Measurements from ENCODE around the gene TRIM71. TPM values are rescaled to one million over a fixed set of nuclear protein-coding genes. Genes with fewer than 3 reads are reported as not detected.

Gene TRIM71
- total and polyA plus RNA-seq, 2 experiments from 2014 or later: 3.3 to 21.8 TPM

DNA sequence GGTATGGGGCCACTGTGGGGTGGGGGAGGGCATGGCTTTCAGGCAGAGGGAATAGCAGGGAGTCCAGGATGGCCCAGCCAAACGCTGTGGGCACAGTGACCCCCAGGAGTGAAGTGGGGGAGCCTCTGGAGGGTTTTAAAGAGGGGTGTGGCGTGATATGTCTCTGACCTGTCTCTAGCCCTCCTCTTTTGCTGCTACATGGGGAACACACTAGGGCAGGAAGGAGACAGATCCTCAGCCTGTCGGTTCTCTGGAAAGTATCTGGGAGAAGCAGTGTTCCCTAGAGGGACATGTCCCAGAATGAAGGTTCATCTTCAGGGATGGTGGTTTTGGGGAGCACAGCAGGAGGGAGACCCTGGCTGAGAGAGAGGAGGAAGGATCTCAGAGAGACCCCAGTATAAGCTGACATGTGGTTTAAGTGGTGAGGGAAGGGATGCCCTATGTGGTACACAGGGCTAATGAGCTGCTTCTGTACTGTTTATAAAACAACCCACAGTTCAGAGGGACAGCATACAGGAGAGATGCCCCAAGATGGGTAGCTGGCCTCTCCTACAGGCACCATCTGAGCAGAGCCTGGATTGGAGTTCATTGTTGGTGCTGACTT, 37.7 kb downstream of the TRIM71 start:
- Histone ChIP-seq H3K36me3 (no peaks in the 10 kb centered on the region), H3K27ac (peak overlapping the region; percentile 9), H3K4me1 (ENCODE audit: low read depth) (peaks cover 43% of the 10 kb centered on the region), H3K4me3 (no peak overlapping the region), H3K27me3 (no peaks in the 10 kb centered on the region), H3K9me3 (ENCODE audit: low read depth) (no peaks in the 10 kb centered on the region)
- no peak for DNase-seq (ENCODE audit: low read depth in 1 of 2, low spot score in 1 of 2)
- TF ChIP-seq, protein P1, sequence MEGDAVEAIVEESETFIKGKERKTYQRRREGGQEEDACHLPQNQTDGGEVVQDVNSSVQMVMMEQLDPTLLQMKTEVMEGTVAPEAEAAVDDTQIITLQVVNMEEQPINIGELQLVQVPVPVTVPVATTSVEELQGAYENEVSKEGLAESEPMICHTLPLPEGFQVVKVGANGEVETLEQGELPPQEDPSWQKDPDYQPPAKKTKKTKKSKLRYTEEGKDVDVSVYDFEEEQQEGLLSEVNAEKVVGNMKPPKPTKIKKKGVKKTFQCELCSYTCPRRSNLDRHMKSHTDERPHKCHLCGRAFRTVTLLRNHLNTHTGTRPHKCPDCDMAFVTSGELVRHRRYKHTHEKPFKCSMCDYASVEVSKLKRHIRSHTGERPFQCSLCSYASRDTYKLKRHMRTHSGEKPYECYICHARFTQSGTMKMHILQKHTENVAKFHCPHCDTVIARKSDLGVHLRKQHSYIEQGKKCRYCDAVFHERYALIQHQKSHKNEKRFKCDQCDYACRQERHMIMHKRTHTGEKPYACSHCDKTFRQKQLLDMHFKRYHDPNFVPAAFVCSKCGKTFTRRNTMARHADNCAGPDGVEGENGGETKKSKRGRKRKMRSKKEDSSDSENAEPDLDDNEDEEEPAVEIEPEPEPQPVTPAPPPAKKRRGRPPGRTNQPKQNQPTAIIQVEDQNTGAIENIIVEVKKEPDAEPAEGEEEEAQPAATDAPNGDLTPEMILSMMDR (IDR thresholded peaks at IDR 0.05; ENCODE audit: low read depth, low read length): no peak

DNA sequence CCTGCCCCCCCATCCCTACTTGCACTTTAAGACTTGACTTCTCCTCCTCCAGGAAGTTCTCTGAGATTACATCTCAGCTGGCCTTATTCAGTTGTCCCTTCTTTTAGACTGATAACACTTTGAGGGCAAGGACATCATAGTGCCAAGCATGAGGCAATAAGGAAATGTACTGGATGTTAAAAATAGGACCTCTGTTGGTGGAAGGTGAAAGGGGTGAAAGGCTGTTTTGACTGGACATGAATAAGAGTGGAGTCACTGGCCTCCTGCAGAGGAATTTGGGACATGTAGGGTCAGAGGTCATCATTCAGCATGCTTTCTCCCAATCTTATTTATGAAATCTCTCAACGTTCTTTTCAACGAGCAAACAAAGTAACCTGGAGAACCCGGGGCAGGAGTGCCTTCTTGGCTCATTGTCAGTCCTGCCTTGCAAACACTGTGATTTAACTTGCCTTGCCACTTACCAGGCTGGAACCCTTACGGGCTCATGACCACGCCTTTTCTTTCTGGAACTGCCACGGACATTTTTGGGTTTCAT, 38.6 kb downstream of the TRIM71 start:
- Histone ChIP-seq H3K4me1 (ENCODE audit: low read depth) (peaks cover 37% of the 10 kb centered on the region), H3K9me3 (ENCODE audit: low read depth) (no peaks in the 10 kb centered on the region), H3K36me3 (no peaks in the 10 kb centered on the region), H3K27ac (peak overlapping the region; percentile 80), H3K27me3 (no peaks in the 10 kb centered on the region), H3K4me3 (no peak overlapping the region)
- DNase-seq (ENCODE audit: low read depth in 1 of 2, low spot score in 1 of 2): no peak
- TF ChIP-seq, protein P1 (IDR thresholded peaks at IDR 0.05; ENCODE audit: low read depth, low read length): no peak

DNA sequence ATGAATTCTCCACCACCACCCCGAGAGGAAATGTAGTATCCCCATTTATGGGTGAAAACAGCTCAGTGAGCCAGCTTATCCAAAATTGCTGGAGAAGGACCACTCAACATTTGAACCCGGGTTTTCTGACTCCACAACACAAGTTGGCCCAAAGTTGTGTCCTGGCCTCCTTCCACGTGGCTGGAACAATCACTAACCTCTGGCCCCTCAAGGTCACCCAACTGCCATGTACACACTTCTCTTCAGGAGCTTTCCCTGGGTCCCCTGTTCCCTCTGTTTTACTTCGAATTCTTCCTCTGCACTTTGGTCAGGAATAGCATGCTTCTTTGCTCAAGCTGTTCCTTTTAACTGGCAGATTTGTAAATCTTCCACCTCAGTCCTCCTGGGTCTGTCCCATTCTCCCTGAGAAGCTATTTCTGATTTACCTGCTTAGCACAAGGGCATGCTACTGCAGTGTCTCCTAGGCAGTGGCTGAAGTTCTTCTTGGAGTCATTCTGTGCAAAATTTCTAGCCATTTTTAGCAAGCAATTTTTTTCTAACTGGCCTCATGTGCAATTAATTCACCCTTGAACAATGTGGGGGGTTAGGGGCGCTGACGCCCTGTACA, 39.2 kb downstream of the TRIM71 start:
- H3K27me3 ChIP-seq: no peaks in the 10 kb centered on the region
- TF ChIP-seq, protein P1 (IDR thresholded peaks at IDR 0.05; ENCODE audit: low read depth, low read length): no peak
- no peaks in the 10 kb centered on the region for H3K36me3 ChIP-seq
- H3K4me1 ChIP-seq (ENCODE audit: low read depth): peaks cover 37% of the 10 kb centered on the region
- H3K4me3 ChIP-seq: no peak overlapping the region
- DNase-seq (ENCODE audit: low read depth in 1 of 2, low spot score in 1 of 2): no peak
- H3K27ac ChIP-seq: peak overlapping the region; percentile 80
- H3K9me3 ChIP-seq (ENCODE audit: low read depth): no peaks in the 10 kb centered on the region

DNA sequence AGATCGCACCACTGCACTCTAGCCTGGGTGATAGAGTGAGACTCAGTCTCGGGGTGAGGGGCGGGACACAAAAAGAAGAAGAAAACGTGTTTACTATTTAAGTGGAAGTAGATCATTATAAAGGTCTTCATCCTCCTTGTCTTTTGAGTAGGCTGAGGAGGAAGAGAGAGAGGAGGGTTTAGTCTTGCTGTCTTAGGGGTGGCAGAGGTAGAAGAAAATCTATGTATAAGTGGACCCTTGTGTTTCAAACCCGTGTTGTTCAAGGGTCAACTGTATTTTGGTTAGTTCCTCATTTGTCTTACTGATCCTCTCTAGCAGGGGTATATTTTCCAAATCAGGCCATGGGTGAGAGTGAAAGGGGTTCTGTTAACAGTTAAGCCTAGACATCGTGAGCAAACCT, 40.1 kb downstream of the TRIM71 start:
- H3K4me3 ChIP-seq: no peak overlapping the region

DNA sequence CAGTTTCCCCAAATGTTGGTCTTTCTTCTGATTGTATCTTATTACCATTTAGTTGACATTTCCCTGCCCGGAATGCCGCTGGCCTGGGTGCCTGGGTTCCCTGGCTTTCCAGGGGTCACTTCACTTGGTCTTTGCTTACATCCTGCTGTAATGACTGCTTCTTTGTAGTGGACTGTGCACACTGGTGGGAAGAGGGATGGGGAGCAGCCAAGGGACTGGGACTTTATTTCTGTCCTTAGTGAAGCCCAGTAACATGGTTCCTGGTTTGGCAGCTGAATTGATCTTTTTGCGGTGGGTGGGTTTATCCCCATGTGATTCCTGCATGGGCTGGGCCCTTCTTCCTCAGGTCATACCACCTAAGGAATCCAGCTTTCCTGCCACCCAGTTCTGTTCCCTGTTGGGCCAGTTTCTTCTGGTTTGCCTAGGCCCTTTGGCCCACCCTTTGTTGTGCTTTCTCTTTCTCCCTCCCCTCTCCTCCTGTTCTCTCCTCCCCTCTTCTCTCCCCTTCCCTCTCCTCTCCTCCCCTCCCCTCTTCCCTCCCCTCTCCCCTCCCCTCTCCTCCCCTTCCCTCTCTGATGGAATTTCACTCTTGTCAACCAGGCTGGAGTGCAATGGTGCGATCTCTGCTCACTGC, 41.9 kb downstream of the TRIM71 start:
- H3K27me3 ChIP-seq: no peaks in the 10 kb centered on the region
- H3K4me3 ChIP-seq: no peak overlapping the region

More for the DNA sequence above, 40.1 kb downstream of the TRIM71 start:
- DNase-seq (ENCODE audit: low read depth in 1 of 2, low spot score in 1 of 2): no peak
- TF ChIP-seq, protein P1 (IDR thresholded peaks at IDR 0.05; ENCODE audit: low read depth, low read length): no peak
- peak overlapping the region; percentile 80 for H3K27ac ChIP-seq
- H3K36me3 ChIP-seq: no peaks in the 10 kb centered on the region
- H3K9me3 ChIP-seq (ENCODE audit: low read depth): no peaks in the 10 kb centered on the region
- H3K27me3 ChIP-seq: no peaks in the 10 kb centered on the region
- H3K4me1 ChIP-seq (ENCODE audit: low read depth): peaks cover 38% of the 10 kb centered on the region

More for the DNA sequence above, 41.9 kb downstream of the TRIM71 start:
- DNase-seq (ENCODE audit: low read depth in 1 of 2, low spot score in 1 of 2): no peak
- H3K4me1 ChIP-seq (ENCODE audit: low read depth): peaks cover 45% of the 10 kb centered on the region
- H3K9me3 ChIP-seq (ENCODE audit: low read depth): no peaks in the 10 kb centered on the region
- H3K36me3 ChIP-seq: no peaks in the 10 kb centered on the region
- TF ChIP-seq, protein P1 (IDR thresholded peaks at IDR 0.05; ENCODE audit: low read depth, low read length): no peak
- no peak overlapping the region for H3K27ac ChIP-seq

Data from cardiac muscle cell (in vitro differentiated cells and primary cell).